HepG2 (cell line): ENCODE data around the gene CDC123. TPM values are rescaled to one million over a fixed set of nuclear protein-coding genes. Genes with fewer than 3 reads are reported as not detected.

Experiments
- ATAC-seq: fragments of 200-7000 bp; cut with Tn5 transposase; 3 replicates; pipeline ENCODE4 v1.9.1; 2020; ENCODE audit warnings: mild to moderate bottlenecking, moderate library complexity
- BruUV-seq: library from RNA; stranded (reverse); fragments of 400-500 nt; replicated peaks from 2 replicates; lab custom pipeline; 2021; lab: Mats Ljungman, UMichigan
- CTCF ChIA-PET: fragments of 300-600 bp; formaldehyde crosslinking; extraction: SDS; loops from one replicate; lab custom pipeline; 2021; ENCODE audit warnings: low total read pairs, inconsistent platforms, low intra/inter-chr PET ratio; lab: Yijun Ruan, JAX
- POLR2A ChIA-PET: fragments of 350-600 bp; sonication (Branson Sonifier 250); formaldehyde crosslinking; loops from one replicate; lab custom pipeline; 2020; ENCODE audit warnings: antibody characterized with exemption, inconsistent platforms; lab: Yijun Ruan, JAX
- DNase-seq: peaks from one replicate; pipeline ENCODE4 v3.0.0-alpha.2; 2015; ENCODE audit warnings: low spot score
- FAIRE-seq: peaks from 3 replicates; lab custom pipeline; 2011; peaks lifted over from hg19 to GRCh38; lab: Jason Lieb, UNC
- H2AFZ ChIP-seq: one replicate; pipeline ENCODE4 v1.6.1; 2011; ENCODE audit warnings: low read length, inconsistent platforms
- H3K27ac ChIP-seq: fragments of 300-600 bp; 3 replicates; pipeline ENCODE4 v1.8.0; 2011; ENCODE audit warnings: mixed run types, mild to moderate bottlenecking, mixed read lengths, low read length, inconsistent platforms; ENCODE audit not compliant: insufficient read depth; ENCODE audit errors: extremely low read length
- H3K27me3 ChIP-seq, 2 experiments: fragments of 200-600 bp in 1 of 2; 2 replicates in 1 of 2; 3 replicates in 1 of 2; pipeline versions ENCODE4 v1.6.0 to v1.8.0; 2011; ENCODE audit warnings: low read length in 2 of 2, mild to moderate bottlenecking in 2 of 2, moderate library complexity in 2 of 2, inconsistent platforms in 1 of 2; ENCODE audit not compliant: insufficient read depth in 2 of 2, control insufficient read depth in 1 of 2
- H3K36me3 ChIP-seq, 2 experiments: fragments of 200-600 bp in 1 of 2; replicated peaks in 1 of 2; 2 replicates in 1 of 2; 3 replicates in 1 of 2; pipeline versions ENCODE4 v1.5.1 to v1.8.0; 2011; ENCODE audit warnings: low read length in 2 of 2, inconsistent platforms in 1 of 2; ENCODE audit not compliant: insufficient read depth in 2 of 2, control insufficient read depth in 1 of 2
- H3K4me1 ChIP-seq: 2 replicates; pipeline ENCODE4 v1.5.1; 2012; ENCODE audit warnings: low read length, inconsistent platforms; ENCODE audit not compliant: insufficient read depth
- H3K4me2 ChIP-seq: 2 replicates; pipeline ENCODE4 v1.6.0; 2011; ENCODE audit warnings: low read depth, low read length, inconsistent platforms
- H3K4me3 ChIP-seq, 3 experiments: fragments of 200-600 bp in 1 of 3; sonication (generic), shearing (Covaris generic) in 1 of 3; replicated peaks in 1 of 3; 2 replicates each; pipeline ENCODE4 v1.5.1; 2011 to 2016; ENCODE audit warnings: low read length in 3 of 3, inconsistent platforms in 2 of 3, low read depth in 2 of 3, mild to moderate bottlenecking in 2 of 3, control low read depth in 1 of 3, mixed read lengths in 1 of 3; ENCODE audit not compliant: insufficient read depth in 1 of 3
- H3K79me2 ChIP-seq: one replicate; pipeline ENCODE4 v1.6.1; 2011; ENCODE audit warnings: low read length, inconsistent platforms; ENCODE audit not compliant: insufficient read depth
- H3K9ac ChIP-seq: 2 replicates; pipeline ENCODE4 v1.6.0; 2011; ENCODE audit warnings: mild to moderate bottlenecking, low read depth, low read length, inconsistent platforms; ENCODE audit not compliant: insufficient read depth
- H3K9me3 ChIP-seq: 2 replicates; pipeline ENCODE4 v1.5.1; 2012; ENCODE audit warnings: mild to moderate bottlenecking, low read length
- H4K20me1 ChIP-seq: 2 replicates; pipeline ENCODE4 v1.6.0; 2011; ENCODE audit warnings: inconsistent platforms, mild to moderate bottlenecking, low read length, moderate library complexity; ENCODE audit not compliant: insufficient read depth
- ARNT2 ChIP-seq: sonication (generic); formaldehyde crosslinking; IDR thresholded peaks from 2 replicates; pipeline ENCODE4 v1.8.0; 2022; ENCODE audit warnings: mild to moderate bottlenecking, low read depth, missing genetic modification reagents, moderate library complexity
- ELF4 ChIP-seq: sonication (generic); formaldehyde crosslinking; IDR thresholded peaks from 2 replicates; pipeline ENCODE4 v1.5.0; 2020; ENCODE audit warnings: missing genetic modification reagents, mild to moderate bottlenecking, moderate library complexity, borderline replicate concordance
- HNRNPLL ChIP-seq: fragments of 200-400 bp; formaldehyde crosslinking; IDR thresholded peaks from 2 replicates; pipeline ENCODE4 v1.6.1; 2017; ENCODE audit warnings: mild to moderate bottlenecking, low read depth, low read length; ENCODE audit not compliant: poor library complexity, severe bottlenecking
- ZNF672 ChIP-seq: sonication (generic); formaldehyde crosslinking; IDR thresholded peaks from 2 replicates; pipeline ENCODE4 v1.8.1; 2022; ENCODE audit warnings: missing genetic modification reagents
- WGBS: methylation state at CpG from one replicate; pipeline ENCODE4 v1.1.6; 2017; ENCODE audit warnings: low lambda C conversion rate; 5-methylcytosine and 5-hydroxymethylcytosine counted together
- in situ Hi-C: cut with HindIII; loops from 2 replicates; pipeline ENCODE4 v1.10.0; 2017; ENCODE audit warnings: low pct_unique_long_range_greater_than_20kb; ENCODE audit not compliant: extremely low pct_ligation_motif_present
- intact Hi-C: fragments of 100-400 bp; cut with micrococcal nuclease; formaldehyde crosslinking; loops from one replicate; pipeline ENCODE4 v1.10.0; 2022; ENCODE audit not compliant: unreplicated experiment
- polyA plus RNA-seq, 8 experiments: library from polyadenylated mRNA; depleted of rRNA in 3 of 8; stranded (reverse) in 7 of 8; unstranded in 1 of 8; fragments of >200 nt; fragmentation: Illumina TruSeq in 4 of 8; extraction: Trizol in 4 of 8; gene quantifications; 2 replicates each; pipeline versions ENCODE4 v1.2.1 to v1.2.3, GENCODE V29; 2011 to 2016; ENCODE audit warnings: low read depth in 4 of 8, missing spikeins in 1 of 8, mixed read lengths in 1 of 8; ENCODE audit not compliant: insufficient read depth in 1 of 8
- total RNA-seq, 5 experiments: library from RNA; depleted of rRNA; stranded (reverse); fragments of >200 nt; fragmentation: Illumina TruSeq; extraction: Trizol; gene quantifications; 2 replicates each; pipeline ENCODE4 v1.2.3, GENCODE V29; 2016; ENCODE audit warnings: low read depth in 1 of 5
- TF ChIP-seq, protein P1 (sequence below): IDR thresholded peaks from 2 replicates; pipeline ENCODE4 v1.6.1; 2016
- TF ChIP-seq, protein P2 (sequence below): sonication (generic); formaldehyde crosslinking; IDR thresholded peaks from 2 replicates; pipeline ENCODE4 v1.8.1; 2022; ENCODE audit warnings: mild to moderate bottlenecking, missing genetic modification reagents

Gene CDC123
- total and polyA plus RNA-seq, 2 of the 13 experiments (the other 11 are each of a cell fraction or from before 2014, with no cell fraction given) = 63.3 to 153 TPM

DNA sequence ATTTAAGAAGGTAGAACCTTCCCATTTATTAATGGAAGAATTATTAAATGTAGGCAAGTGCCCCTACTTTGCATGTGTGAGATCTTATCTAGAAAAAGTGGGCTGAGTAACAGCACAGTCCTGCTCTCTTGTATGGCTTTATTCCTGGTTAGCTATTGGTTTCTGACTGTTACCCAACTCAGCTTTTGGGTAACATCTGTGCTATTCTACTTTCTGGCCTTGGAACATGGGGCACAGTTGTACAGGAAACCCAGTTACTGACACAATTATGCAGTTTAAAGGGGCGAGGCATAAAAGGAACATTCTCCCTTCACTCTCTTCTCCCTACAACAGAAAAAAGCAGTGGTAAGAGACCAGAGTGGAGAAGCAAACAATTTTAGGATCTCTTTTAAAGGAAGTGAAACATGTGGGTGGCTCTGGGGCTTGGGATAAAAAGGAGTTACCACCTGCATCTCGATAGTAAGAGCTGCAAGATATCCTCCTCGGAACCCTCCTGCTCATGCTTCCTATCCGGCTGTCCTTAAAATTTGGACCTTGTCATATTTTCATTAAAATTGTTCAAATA is 16.3 kb upstream of the CDC123 start:
- in situ Hi-C loops (no loop called here), intact Hi-C loops (no loop called here)
- FAIRE-seq (no peak), ATAC-seq (no peak), DNase-seq (no peak)
- H3K36me3 ChIP-seq = peaks cover 11 to 49% of the 10 kb centered on the region in 2 experiments
- H3K9me3 ChIP-seq = no peaks in the 10 kb centered on the region
- no peaks in the 10 kb centered on the region for H3K79me2 ChIP-seq
- H4K20me1 ChIP-seq = no peaks in the 10 kb centered on the region
- H3K4me3 ChIP-seq = no peak overlapping the region
- over 99% methylated on average over 4 of the region's 4 CpGs for WGBS
- no peak overlapping the region for H2AFZ ChIP-seq
- H3K9ac ChIP-seq = no peak overlapping the region
- no peak overlapping the region for H3K27ac ChIP-seq
- no peak overlapping the region for H3K4me2 ChIP-seq
- ChIA-PET POLR2A (no interaction called here), CTCF (no interaction called here)
- TF ChIP-seq ELF4 (CRISPR knock-in tag) (no peak), HNRNPLL (no peak), ARNT2 (CRISPR knock-in tag) (no peak), ZNF672 (CRISPR knock-in tag) (no peak)
- TF ChIP-seq, protein P1, sequence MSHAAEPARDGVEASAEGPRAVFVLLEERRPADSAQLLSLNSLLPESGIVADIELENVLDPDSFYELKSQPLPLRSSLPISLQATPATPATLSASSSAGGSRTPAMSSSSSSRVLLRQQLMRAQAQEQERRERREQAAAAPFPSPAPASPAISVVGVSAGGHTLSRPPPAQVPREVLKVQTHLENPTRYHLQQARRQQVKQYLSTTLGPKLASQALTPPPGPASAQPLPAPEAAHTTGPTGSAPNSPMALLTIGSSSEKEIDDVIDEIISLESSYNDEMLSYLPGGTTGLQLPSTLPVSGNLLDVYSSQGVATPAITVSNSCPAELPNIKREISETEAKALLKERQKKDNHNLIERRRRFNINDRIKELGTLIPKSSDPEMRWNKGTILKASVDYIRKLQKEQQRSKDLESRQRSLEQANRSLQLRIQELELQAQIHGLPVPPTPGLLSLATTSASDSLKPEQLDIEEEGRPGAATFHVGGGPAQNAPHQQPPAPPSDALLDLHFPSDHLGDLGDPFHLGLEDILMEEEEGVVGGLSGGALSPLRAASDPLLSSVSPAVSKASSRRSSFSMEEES (CRISPR knock-in tag) = no peak
- TF ChIP-seq, protein P2, sequence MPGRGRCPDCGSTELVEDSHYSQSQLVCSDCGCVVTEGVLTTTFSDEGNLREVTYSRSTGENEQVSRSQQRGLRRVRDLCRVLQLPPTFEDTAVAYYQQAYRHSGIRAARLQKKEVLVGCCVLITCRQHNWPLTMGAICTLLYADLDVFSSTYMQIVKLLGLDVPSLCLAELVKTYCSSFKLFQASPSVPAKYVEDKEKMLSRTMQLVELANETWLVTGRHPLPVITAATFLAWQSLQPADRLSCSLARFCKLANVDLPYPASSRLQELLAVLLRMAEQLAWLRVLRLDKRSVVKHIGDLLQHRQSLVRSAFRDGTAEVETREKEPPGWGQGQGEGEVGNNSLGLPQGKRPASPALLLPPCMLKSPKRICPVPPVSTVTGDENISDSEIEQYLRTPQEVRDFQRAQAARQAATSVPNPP = no peak
- no peaks in the 10 kb centered on the region; a peak in 1 of 5 replicates for H3K27me3 ChIP-seq
- H3K4me1 ChIP-seq = no peaks in the 10 kb centered on the region
- BruUV-seq = no TSS peak
